GM12892 (cell line): Measurements from ENCODE around the gene VDR.

Experiments
- POLR2A ChIP-seq: IDR thresholded peaks from 2 replicates; pipeline ENCODE4 v1.6.1; 2011; ENCODE audit warnings: low read depth, low read length, control low read depth
- POLR2AphosphoS5 ChIP-seq: IDR thresholded peaks from 2 replicates; pipeline ENCODE4 v1.6.1; 2011; ENCODE audit warnings: low read depth, low read length, control low read depth
- TAF1 ChIP-seq: IDR thresholded peaks from 2 replicates; pipeline ENCODE4 v1.6.1; 2011; ENCODE audit warnings: low read depth, mild to moderate bottlenecking, control low read depth, low read length, borderline replicate concordance

DNA sequence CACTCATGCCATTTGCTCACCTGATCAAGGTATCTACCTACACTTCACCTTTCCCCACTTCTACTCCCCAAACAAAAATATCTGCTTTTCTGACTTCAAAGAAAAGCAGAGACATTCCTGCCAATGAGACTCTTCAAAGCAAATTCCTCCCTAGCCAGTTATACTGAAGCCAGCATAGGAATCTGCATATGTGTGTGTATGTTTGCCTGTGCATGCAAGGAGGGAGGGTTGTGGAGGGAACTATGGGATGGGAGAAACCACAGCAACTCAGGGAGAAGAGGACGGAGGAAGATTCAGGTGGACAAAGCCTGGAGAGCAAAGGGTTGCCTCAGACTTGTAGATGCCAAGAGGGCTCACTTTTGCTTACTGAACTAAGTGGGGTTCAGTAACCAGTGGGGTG lies 26.4 kb upstream of the VDR start:
- TF ChIP-seq POLR2A: no peak
- no peak for TF ChIP-seq POLR2AphosphoS5
- no peak for TF ChIP-seq TAF1
